Bronchial epithelial cell (primary cell): ENCODE results near the gene ITPR2. TPM values are rescaled to one million over a fixed set of nuclear protein-coding genes. Genes with fewer than 3 reads are reported as not detected.
"Not testable (repeated sequence)": the region's sequence is repeated elsewhere in the genome, so short reads cannot be mapped to it uniquely, and the experiment has no call there.

Source experiments
- DNase-seq: peaks from one replicate; pipeline ENCODE4 v3.0.0-alpha.2; 2010; ENCODE audit warnings: low read depth
- FAIRE-seq: peaks from 2 replicates; lab custom pipeline; 2011; peaks lifted over from hg19 to GRCh38; lab: Jason Lieb, UNC
- H3K27me3 ChIP-seq: 2 replicates; pipeline ENCODE4 v1.5.1; 2011; ENCODE audit warnings: low read length; ENCODE audit not compliant: control insufficient read depth, insufficient read depth
- H3K36me3 ChIP-seq: 2 replicates; pipeline ENCODE4 v1.5.1; 2011; ENCODE audit warnings: low read length; ENCODE audit not compliant: control insufficient read depth, insufficient read depth
- H3K4me3 ChIP-seq: 2 replicates; pipeline ENCODE4 v1.5.1; 2011; ENCODE audit warnings: mild to moderate bottlenecking, low read depth, low read length, control low read depth
- total RNA-seq: library from RNA; depleted of rRNA; stranded (reverse); fragments of >200 nt; gene quantifications from 2 replicates; pipeline ENCODE4 v1.2.1, GENCODE V29; 2014
- TF ChIP-seq, protein P1 (sequence below): IDR thresholded peaks from 2 replicates; pipeline ENCODE4 v1.5.1; 2011; ENCODE audit warnings: mild to moderate bottlenecking, moderate library complexity, low read length, control low read depth, inconsistent platforms; ENCODE audit not compliant: insufficient read depth, severe bottlenecking

Gene ITPR2
- total RNA-seq, 1 donor from 2014 or later = 5.8 TPM

- Histone ChIP-seq H3K4me3 (no peak overlapping the region), H3K27me3 (no peaks in the 10 kb centered on the region), H3K36me3 (no peaks in the 10 kb centered on the region)
- FAIRE-seq (no peak), DNase-seq (no peak)
- TF ChIP-seq, protein P1, sequence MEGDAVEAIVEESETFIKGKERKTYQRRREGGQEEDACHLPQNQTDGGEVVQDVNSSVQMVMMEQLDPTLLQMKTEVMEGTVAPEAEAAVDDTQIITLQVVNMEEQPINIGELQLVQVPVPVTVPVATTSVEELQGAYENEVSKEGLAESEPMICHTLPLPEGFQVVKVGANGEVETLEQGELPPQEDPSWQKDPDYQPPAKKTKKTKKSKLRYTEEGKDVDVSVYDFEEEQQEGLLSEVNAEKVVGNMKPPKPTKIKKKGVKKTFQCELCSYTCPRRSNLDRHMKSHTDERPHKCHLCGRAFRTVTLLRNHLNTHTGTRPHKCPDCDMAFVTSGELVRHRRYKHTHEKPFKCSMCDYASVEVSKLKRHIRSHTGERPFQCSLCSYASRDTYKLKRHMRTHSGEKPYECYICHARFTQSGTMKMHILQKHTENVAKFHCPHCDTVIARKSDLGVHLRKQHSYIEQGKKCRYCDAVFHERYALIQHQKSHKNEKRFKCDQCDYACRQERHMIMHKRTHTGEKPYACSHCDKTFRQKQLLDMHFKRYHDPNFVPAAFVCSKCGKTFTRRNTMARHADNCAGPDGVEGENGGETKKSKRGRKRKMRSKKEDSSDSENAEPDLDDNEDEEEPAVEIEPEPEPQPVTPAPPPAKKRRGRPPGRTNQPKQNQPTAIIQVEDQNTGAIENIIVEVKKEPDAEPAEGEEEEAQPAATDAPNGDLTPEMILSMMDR = no peak
These were observed 401.8 kb downstream of the ITPR2 start for GRCh38 chr12:26431211-26431610.

DNA sequence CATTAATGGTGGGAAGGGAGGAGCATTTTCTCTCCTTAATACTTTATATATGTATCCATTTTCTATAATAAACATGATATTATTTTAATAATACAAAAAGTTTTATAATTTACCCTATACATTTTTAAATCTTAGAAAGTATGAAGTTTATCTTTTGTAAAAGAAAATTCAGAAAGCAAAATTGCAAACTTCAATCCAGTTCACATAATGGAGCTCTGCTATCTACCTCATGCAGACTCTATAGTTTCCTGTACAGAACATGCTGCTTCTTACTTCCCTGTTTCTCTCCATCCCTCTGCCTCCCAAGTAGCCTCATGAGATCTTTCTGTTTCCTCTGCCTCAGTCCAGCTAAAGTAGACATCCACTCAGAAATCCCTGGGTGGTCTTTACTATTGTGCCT lies 402.4 kb downstream of the ITPR2 start:
- H3K27me3 ChIP-seq, H3K4me3 ChIP-seq, DNase-seq, FAIRE-seq, H3K36me3 ChIP-seq: not testable (repeated sequence)

DNA sequence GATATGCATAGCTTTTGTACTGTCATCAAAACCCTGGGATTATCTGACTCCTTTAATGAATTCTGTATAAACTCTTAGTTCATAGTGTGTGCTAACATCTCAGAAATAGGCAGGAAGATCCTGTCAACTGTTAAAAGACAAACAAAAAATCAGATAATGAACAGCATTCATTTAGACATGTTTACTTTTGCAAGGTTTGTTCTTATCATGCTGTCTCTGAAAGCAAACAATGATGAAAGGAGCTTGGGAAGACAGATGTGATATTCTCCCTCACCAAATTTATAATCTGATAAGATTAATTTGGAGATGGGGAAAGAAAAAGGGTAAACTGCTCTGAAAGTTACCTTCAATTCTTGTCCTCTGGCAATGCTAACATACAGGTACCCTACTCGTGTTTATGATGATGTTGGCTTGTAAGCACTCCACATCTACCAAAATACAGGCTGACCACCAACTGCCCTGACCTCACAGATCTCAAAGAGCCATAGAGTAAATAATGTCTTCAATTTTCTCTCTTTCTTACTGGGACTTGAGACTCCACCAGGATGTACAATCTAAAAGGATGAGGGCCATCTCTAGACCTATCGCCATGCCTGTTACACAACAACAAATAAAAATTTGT lies 403.8 kb downstream of the ITPR2 start:
- Histone ChIP-seq H3K27me3 (no peaks in the 10 kb centered on the region), H3K4me3 (no peak overlapping the region), H3K36me3 (no peaks in the 10 kb centered on the region)
- no peak for DNase-seq
- TF ChIP-seq, protein P1 = no peak
- no peak for FAIRE-seq

- no peak for FAIRE-seq
These were observed 404.6 kb downstream of the ITPR2 start for GRCh38 chr12:26428420-26428819.

DNA sequence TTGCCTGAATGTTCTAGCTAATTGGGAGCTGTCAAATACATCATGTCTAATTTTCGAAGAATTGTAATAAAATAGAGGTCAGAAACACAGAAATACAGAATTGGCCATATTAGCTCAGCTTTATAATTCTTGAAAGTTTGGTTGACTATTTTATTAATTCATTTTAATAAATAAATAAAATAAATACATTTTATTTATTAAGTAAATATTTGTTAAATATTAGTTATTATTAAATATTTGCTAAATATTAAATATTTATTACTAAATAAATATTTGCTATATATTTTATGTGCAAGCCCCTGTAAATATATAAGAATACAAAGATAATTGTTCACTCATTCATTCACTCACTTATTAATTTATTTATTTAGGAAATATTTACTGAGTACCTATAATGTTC lies 406.3 kb downstream of the ITPR2 start:
- TF ChIP-seq, protein P1 = no peak
- DNase-seq = no peak
- no peaks in the 10 kb centered on the region for H3K27me3 ChIP-seq
- H3K4me3 ChIP-seq = no peak overlapping the region
- no peak for FAIRE-seq
- no peaks in the 10 kb centered on the region for H3K36me3 ChIP-seq

More at GRCh38 chr12:26428420-26428819, 404.6 kb downstream of the ITPR2 start:
- no peak for DNase-seq
- Histone ChIP-seq H3K4me3 (no peak overlapping the region), H3K36me3 (no peaks in the 10 kb centered on the region), H3K27me3 (no peaks in the 10 kb centered on the region)
- TF ChIP-seq, protein P1 = no peak

DNA sequence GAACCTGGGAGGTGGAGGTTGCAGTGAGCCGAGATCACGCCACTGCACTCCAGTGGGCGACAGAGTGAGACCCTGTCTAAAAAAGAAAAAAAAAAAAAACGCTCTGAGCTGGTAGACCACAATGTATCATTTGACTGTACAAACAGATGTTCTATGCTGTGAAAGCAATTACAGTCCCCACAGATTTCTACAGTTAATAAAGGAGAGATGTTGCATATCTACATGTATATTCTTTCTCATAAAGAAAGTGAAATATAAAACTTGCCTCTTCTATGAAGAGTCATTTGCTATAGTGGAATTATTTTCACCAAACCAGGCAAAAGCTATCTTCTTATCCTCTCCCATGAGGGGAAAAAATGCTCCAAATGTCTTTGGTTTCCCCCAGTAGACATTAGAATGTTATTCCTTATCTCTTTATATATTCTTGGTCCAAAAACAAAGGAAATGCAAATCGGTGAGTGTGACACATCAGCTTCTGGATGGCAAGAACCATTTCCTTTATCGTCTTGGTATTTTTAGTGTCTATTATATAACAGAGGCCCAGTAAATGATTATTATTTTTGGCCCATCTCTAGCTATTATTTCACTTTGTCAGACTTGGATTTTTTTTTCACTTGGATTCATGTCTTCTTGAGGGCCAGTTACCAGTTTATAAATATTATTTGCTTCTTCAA lies 407.3 kb downstream of the ITPR2 start:
- Histone ChIP-seq H3K4me3 (no peak overlapping the region), H3K27me3 (no peaks in the 10 kb centered on the region), H3K36me3 (no peaks in the 10 kb centered on the region)
- TF ChIP-seq, protein P1 = no peak
- DNase-seq = no peak
- FAIRE-seq = no peak
